Fibroblast of skin of scalp (primary cell): Measurements from ENCODE around the gene CHD8.
A peak's percentile ranks its signal among the peaks of the same experiment; 100 is the strongest.
"Not testable (repeated sequence)": the region's sequence is repeated elsewhere in the genome, so short reads cannot be mapped to it uniquely, and the experiment has no call there.

Experiments
- DNase-seq: peaks from one replicate; pipeline ENCODE4 v3.0.0-alpha.2; 2013

CHD8 gene

DNA sequence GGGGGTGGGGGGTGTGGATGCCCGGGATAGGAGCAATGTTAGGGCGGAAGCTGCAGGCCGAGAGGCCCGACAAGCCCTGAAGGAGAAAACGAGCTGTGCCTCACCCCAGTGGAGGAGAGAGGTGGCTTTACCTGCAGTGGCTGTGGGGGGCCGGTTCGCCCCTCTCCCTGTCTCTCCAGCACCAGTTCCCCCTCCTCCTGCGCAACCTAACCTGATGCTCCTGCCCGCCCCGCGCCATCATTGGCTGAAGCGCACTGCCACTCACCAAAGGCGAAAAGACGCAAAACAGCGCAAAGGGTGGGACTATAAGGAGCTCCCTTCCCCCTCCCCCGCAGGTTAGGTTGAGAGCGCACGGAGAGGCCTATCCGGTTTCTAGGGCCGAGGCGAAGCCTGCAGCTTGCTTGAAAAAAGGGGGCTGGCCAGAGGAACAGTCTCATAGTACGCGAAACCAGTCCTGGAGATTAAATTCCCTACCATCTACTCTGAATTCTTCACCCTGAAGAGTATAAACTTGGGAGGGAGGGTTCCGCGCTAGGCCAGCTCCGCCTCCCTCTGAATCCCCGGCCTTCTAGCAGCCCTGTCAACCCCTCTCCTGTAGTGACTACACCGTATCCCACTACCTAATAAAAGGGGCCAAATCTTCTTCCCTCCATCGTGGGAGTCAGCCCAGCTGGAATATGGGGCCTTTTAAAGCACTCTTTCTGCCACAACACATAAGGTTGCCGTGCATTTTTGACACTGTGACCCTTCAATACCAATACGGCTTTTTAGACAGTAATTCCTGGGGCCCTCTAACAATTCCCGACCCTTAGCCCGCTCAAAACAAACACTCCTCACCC, 18.6 kb downstream of the CHD8 start:
- peak; percentile 100 for DNase-seq

GRCh38 chr14:21436567-21437062, 19.3 kb downstream of the CHD8 start:
- DNase-seq, result no peak

DNA sequence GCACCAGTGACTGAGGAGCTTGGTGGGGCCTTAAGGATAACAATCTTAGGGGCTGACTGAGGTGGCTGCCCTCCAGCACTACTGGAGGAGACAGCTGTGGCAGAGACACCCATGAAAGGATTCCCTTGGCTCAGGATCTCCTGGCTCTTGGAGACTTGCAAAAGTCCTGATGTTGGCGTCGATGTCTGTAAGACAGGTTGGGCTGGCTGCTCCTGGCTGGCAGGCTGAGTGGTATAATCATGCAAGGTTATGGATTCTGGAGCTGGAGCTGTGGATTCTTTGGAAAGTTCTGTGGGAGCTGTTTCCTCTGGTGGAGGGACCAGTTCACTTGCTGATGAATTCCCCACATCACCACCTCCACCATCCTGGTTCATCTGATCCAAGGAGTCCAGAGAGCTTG, 24.8 kb downstream of the CHD8 start:
- DNase-seq, result no peak

GRCh38 chr14:21428930-21429329, 27.0 kb downstream of the CHD8 start:
- no peak for DNase-seq

- no peak for DNase-seq
Observed at GRCh38 chr14:21426692-21427091, 29.2 kb downstream of the CHD8 start.

DNA sequence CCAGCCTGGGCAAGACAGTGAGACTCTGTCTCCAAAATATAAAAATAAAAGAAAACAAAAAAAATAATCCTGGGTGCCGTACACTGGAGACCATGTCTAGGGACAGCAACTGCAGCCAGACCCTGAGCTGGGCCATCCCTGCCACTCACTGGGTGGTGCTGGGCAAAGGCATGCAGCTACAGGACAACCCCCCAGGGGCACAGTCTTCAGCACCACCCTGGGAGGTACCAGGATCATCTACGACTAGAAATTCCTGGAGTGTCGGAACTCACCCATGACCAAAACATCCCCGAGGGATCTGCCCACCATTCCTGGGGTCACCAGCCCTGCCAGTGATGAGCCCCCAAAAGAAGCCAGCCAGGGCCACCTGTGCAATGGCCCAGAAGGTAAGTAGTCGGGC, 36.4 kb downstream of the CHD8 start:
- DNase-seq, result no peak

GRCh38 chr14:21415329-21415728, 40.6 kb downstream of the CHD8 start:
- DNase-seq, result no peak

- no peak for DNase-seq
Observed at GRCh38 chr14:21414137-21414631, 41.7 kb downstream of the CHD8 start.

DNA sequence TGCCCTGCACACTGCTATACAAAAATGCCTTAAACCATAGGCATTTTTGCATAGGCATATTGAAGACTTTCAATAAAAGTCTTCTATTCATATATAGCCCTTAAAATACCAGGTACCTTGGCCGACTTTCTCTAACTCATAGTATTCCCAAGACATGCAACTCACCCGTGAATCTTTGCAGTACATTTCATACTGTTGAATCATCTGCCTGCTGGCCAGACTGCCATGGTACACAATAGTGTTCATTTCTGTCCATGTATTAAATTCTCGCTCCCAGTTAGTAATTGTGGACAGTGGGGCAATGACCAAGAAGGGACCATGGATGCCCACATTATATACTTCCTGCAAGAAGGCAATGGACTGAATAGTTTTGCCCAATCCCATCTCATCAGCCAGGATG, 47.8 kb downstream of the CHD8 start:
- peak; percentile 41 for DNase-seq

DNA sequence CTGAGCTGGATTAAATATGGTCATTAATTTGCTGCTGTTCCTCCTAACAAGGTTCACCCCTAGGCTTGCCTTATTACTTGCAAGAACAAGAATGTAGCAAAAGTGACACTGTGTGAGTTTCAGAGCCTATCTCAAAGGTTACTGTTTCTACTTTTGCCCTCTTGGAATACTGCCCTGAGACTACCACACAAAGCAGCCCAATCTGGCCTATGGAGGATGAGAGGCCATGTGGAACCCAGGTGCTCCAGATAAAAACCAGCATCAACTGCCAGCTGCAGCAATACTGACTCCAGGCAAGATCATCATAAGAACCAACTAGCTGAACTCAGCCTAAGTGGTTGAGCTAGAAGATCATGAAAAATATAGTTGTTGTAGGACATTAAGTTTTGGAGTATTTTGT, 49.7 kb downstream of the CHD8 start:
- DNase-seq, result no peak

GRCh38 chr14:21405097-21405496, 50.8 kb downstream of the CHD8 start:
- no peak for DNase-seq

- DNase-seq, result no peak
Observed at GRCh38 chr14:21399311-21399870, 56.5 kb downstream of the CHD8 start.

- DNase-seq, result no peak
Observed at GRCh38 chr14:21398901-21399300, 57.0 kb downstream of the CHD8 start.

DNA sequence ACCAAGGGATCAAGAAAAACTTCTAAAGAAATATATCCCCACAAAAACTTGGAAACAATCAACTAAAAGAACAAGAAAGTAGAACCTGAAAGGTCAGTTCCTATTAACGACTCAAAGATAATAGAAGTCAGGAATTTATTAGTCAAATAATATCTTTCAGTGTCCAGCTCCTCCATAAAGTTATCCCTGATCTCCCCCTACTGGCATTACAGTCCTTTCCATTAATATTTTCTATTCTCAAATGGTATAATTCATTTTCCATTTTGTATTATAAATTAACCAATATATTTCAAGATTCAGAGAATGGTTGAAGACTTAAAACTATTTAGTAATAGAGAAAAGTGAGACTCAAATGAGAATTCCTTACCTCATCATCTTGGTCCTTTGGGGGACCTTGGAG, 60.5 kb downstream of the CHD8 start:
- no peak for DNase-seq

- no peak for DNase-seq
Observed at GRCh38 chr14:21385188-21385904, 70.6 kb downstream of the CHD8 start.

- no peak for DNase-seq
Observed at GRCh38 chr14:21384494-21384851, 71.5 kb downstream of the CHD8 start.

DNA sequence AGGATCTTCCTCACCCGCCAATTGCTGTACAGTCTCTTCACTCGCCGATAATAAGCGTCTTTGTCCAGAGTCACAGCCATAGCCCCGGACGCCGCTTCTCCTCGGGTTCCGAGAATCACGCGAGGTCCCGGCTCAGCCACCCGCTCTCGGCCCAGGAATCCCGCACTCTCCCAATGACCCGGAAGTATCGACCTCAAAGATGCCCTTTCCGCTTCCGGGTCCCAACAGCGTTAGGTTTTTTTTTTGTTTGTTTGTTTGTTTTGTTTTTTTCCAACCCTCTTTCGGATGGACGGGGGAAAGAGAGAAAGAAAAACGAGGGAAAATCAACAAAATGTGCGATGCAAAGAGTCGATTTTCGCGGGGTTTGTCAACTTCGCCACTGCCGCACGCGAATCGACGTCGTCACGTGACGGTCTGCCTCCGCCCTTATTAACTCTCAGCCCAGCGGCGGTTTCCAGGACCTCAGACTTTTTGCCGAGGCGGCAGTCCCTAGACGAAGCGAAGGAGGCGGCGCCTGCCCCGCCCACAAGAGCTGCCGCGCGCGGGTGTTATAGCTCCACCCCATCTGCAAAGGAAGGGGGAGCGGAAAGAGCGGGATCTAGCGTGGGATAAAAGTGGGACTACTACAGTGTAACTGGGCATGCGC, 72.0 kb downstream of the CHD8 start, which contains the start of gene SUPT16H:
Gene SUPT16H, minus strand, starts transcription at position 172 of the 646 bp plus-strand sequence. Its CDS starts 92 bp downstream, at position 80.
- DNase-seq, result peak; percentile 98

GRCh38 chr14:21382886-21383847, 72.8 kb downstream of the CHD8 start:
- DNase-seq, result peak; percentile 49

GRCh38 chr14:21382095-21382494, 73.8 kb downstream of the CHD8 start:
- DNase-seq, result no peak

- no peak for DNase-seq
Observed at GRCh38 chr14:21379338-21379737, 76.6 kb downstream of the CHD8 start.

GRCh38 chr14:21373980-21374379, 81.9 kb downstream of the CHD8 start:
- DNase-seq, result no peak

DNA sequence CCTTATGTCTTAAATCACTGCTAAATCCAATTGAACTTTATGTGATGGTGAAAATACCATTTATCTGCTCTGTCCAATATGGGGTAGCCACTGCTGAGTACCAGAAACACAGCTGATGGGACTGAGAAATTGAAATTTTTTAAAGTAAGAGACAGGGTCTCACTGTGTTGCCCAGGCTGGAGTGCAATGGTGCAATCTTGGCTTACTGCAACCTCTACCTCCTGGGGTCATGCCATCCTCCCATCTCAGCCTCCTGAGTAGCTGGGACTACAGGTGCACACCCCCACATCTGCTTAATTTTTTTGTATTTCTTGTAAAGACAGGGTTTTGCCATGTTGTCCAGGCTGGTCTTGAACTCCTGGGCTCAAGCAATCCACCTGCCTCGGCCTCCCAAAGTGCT, 83.1 kb downstream of the CHD8 start:
- DNase-seq, result not testable (repeated sequence)
